GM12874 (cell line): ENCODE results near the gene PLXNB2.

ENCODE experiments used
- TF ChIP-seq, protein P1 (sequence below): IDR thresholded peaks from 2 replicates; pipeline ENCODE4 v1.5.1; 2011; ENCODE audit warnings: low read depth, mild to moderate bottlenecking, control low read depth, low read length, moderate library complexity; ENCODE audit not compliant: insufficient read depth

PLXNB2 gene

DNA sequence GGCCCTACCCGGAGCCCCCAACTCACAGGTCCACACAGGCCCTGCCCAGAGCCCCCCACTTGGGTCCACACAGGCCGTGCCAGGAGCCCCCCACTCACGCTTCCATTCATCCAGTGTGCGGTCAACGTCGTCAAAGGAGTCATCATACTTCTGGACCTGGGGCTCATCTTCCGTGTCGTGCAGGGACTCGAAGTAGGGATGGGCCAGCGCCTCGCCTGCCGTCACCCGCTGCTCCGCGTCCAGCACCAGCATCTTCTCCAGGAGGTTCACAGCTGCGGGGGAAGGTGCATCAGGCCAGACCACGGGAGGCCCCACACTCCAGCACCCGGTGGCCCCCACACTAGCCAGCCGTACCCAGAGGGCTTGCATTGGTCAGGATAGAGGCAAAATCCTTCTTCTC lies 52.3 kb downstream of the PLXNB2 start:
- TF ChIP-seq, protein P1, sequence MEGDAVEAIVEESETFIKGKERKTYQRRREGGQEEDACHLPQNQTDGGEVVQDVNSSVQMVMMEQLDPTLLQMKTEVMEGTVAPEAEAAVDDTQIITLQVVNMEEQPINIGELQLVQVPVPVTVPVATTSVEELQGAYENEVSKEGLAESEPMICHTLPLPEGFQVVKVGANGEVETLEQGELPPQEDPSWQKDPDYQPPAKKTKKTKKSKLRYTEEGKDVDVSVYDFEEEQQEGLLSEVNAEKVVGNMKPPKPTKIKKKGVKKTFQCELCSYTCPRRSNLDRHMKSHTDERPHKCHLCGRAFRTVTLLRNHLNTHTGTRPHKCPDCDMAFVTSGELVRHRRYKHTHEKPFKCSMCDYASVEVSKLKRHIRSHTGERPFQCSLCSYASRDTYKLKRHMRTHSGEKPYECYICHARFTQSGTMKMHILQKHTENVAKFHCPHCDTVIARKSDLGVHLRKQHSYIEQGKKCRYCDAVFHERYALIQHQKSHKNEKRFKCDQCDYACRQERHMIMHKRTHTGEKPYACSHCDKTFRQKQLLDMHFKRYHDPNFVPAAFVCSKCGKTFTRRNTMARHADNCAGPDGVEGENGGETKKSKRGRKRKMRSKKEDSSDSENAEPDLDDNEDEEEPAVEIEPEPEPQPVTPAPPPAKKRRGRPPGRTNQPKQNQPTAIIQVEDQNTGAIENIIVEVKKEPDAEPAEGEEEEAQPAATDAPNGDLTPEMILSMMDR: no peak

DNA sequence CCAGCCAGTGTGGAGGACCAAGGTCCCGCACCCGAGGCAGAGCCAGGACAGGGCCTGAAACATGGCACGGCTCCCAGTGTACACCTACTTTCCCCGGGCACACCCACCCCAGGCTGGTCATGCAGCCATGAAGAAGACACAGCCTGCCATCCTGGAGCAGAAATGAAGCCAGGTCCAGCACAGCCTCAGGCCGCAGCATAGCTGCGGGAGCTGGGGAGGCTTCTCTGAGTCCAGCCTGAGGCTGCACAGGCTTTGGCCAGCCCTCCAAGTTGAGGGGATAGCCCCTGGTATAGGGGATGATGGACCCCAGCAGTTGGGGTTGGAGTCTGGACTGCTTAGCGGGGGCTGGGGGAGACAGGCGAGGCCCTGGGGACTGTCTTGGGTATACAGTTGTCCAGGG lies 53.5 kb downstream of the PLXNB2 start:
- TF ChIP-seq, protein P1: no peak

GRCh38 chr22:50253046-50253915 lies 54.2 kb downstream of the PLXNB2 start:
- TF ChIP-seq, protein P1: no peak

GRCh38 chr22:50252082-50253045 lies 55.1 kb downstream of the PLXNB2 start:
- TF ChIP-seq, protein P1: peak; percentile 82

DNA sequence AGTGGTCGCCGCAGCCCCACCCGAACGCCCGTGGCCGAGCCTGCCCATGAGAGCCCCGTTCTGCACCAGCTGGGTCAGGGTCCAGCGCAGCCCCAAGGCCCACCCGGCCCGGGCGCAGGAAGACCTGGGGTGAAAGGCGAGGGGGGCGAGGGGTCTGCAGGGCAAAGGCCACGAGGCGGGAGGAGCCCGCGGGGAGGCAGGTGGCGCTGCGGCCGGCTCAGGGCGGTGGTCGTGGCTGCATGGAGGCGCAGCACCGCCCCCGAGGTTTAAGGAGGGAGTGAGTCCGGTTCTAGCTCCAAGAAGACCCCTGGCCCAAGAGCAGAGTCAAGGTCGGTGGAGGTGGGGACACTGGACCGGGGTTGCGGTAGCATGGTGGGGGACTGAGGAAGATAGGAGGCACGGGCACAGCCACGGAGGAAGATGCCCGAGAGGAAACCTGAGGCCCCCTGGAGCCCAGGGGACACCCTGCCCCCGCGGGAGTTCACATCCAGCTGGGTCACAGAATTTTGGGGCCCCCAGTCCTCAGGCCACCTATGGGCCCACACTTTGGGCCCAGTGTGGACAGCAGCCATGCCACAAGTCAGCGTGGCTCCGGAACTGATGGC lies 55.9 kb downstream of the PLXNB2 start:
- TF ChIP-seq, protein P1: 0 out of 2 replicates have a peak, but pooled peaks have one; percentile 9

DNA sequence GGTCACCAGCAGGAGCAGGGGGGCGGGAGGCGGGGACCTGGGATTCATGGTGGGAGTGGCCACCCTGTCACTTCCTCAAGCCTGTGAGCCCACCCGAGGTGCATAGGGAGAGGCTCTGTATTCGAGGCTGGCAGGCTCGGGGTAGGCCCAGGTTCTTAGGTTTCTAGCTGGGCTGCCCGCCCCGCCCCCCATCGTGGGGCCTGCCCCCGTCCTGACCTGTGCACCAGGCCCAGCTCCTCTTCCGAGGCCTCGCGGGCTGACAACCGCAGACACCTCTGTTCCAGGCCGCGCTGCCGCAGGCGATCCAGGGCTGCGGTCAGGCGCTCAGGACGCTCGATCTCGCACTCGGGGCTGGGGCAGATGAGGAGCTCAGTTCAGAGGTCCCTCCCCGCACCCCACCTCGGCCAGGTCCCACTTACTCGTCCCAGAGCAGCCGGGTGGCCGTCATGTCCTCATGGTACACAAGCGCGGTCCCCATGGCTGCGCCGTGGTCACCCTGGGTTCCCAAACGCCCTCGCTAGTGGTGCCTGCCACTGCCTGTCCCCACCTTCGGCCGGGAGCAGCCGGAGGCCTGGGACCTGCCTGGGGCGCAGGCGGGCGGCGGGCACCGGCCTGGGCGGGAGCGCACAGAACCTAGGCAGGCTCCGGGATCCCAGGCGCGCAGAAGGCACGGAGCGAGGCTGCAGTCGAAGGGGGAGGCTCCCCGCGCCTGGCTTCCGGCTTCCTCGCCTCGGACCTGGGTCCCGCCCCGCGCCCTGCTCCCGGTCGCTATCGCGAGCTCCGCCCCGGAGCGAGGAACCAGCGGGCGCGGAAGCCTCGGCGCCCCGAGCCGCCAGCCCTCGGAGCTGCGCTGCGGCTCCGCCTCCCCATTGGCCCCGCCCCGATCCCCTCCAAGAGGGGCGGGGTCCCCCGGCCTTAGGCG lies 56.6 kb downstream of the PLXNB2 start, which contains the start of gene HDAC10:
TSS of gene HDAC10 (minus strand) at position 711 of the 922 bp plus-strand sequence. CDS start at position 478, 233 bp downstream.
- TF ChIP-seq, protein P1: no peak
